ENCODE measurements around the gene PCNA.

The PCNA gene

DNA sequence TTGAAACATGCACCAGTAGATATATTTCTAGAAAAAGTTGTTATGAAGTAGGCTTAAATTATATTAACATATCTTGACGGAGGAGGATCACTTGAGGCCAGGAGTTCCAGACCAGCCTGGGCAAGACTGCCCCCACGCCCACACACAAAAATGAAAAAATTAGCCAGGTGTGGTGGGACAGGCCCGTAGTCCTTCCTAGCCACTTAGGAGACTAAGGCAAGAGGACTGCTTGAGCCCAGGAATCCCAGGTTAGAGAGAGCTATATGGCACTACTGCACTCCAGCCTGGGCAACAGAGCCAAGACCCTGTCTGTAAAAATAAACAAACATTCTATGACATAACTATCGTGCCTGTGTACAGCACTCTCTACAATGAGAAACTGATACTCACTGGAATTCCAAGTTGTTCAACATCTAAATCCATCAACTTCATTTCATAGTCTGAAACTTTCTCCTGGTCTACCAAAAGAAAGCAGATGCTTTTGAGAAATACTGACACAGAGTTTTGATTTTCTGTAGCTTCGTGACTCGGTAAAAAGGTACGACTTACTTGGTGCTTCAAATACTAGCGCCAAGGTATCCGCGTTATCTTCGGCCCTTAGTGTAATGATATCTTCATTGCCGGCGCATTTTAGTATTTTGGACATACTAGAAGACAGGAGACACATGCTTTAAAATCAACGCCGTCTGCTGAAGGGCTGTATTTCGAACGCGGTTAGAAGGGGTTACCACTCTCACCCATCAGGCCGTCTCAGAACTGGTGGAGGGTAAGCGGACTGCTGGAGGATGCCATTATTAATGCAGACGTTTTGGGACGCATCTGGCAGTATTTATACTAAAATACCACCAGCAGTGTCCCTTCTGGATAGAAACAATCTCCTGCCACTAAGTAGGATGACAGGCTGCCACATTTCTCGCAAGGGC, 1.3 kb downstream of the PCNA start:
- Histone ChIP-seq H3K4ac (ENCODE audit: low read depth, low read length) (peak overlapping the region; percentile 95), H3K4me1 (ENCODE audit: control insufficient read depth in 1 of 2, insufficient read depth in 2 of 2, low read length in 2 of 2) (peaks cover 2% of the 10 kb centered on the region in 2 experiments), H2BK5ac (ENCODE audit: low read depth, low read length, poor library complexity) (no peak overlapping the region), H3K4me3 (ENCODE audit: low read depth, low read length) (peak overlapping the region; percentile 89), H3K9ac (ENCODE audit: low read length) (peak overlapping the region; percentile 81), H3K36me3 (ENCODE audit: control insufficient read depth in 1 of 2, insufficient read depth in 2 of 2, low read length in 2 of 2) (peaks cover 9 to 19% of the 10 kb centered on the region in 2 experiments), H2BK120ac (ENCODE audit: insufficient read depth, low read length, poor library complexity) (no peak overlapping the region), H4K8ac (ENCODE audit: low read depth, low read length) (peak overlapping the region; percentile 12), H3K4me2 (ENCODE audit: low read length) (peak overlapping the region; percentile 72), H2AFZ (ENCODE audit: insufficient read depth, low read length, poor library complexity) (peak overlapping the region; percentile 40), H3K9me3 (ENCODE audit: insufficient read depth, low read depth, low read length) (no peaks in the 10 kb centered on the region), H4K91ac (ENCODE audit: low read depth, low read length) (peak overlapping the region; percentile 32), H3K27me3 (ENCODE audit: insufficient read depth, low read length) (no peaks in the 10 kb centered on the region), H3K14ac (ENCODE audit: low read length) (peak overlapping the region; percentile 42), H3K23ac (ENCODE audit: low read length) (no peak overlapping the region), H2BK12ac (ENCODE audit: low read length) (no peak overlapping the region), H3K27ac (ENCODE audit: low read depth, low read length) (peak overlapping the region; percentile 7), H4K12ac (ENCODE audit: low read depth, low read length) (no peak overlapping the region), H3K79me2 (ENCODE audit: control insufficient read depth, insufficient read depth, low read length, poor library complexity) (peaks cover 13% of the 10 kb centered on the region), H3K18ac (ENCODE audit: low read length) (peak overlapping the region; percentile 12), H2AK5ac (ENCODE audit: low read length) (no peak overlapping the region), H3K79me1 (ENCODE audit: low read length) (peaks cover 6% of the 10 kb centered on the region)
- DNase-seq = no peak
- WGBS (ENCODE audit: extremely low coverage, insufficient coverage, insufficient read length) = no CpG with 5 or more reads among the region's 23 CpGs

GRCh38 chr20:5116875-5117274, 2.9 kb downstream of the PCNA start:
- Histone ChIP-seq H2BK12ac (ENCODE audit: low read length) (no peak overlapping the region), H3K4me1 (ENCODE audit: control insufficient read depth in 1 of 2, insufficient read depth in 2 of 2, low read length in 2 of 2) (peaks cover 3 to 4% of the 10 kb centered on the region in 2 experiments), H3K27ac (ENCODE audit: low read depth, low read length) (no peak overlapping the region), H3K18ac (ENCODE audit: low read length) (no peak overlapping the region), H3K4ac (ENCODE audit: low read depth, low read length) (no peak overlapping the region), H3K36me3 (ENCODE audit: control insufficient read depth in 1 of 2, insufficient read depth in 2 of 2, low read length in 2 of 2) (peaks cover 9 to 19% of the 10 kb centered on the region in 2 experiments), H3K4me2 (ENCODE audit: low read length) (no peak overlapping the region), H4K12ac (ENCODE audit: low read depth, low read length) (no peak overlapping the region), H3K9me3 (ENCODE audit: insufficient read depth, low read depth, low read length) (no peaks in the 10 kb centered on the region), H3K23ac (ENCODE audit: low read length) (no peak overlapping the region), H2AK5ac (ENCODE audit: low read length) (no peak overlapping the region), H3K9ac (ENCODE audit: low read length) (no peak overlapping the region), H3K14ac (ENCODE audit: low read length) (no peak overlapping the region), H3K27me3 (ENCODE audit: insufficient read depth, low read length) (no peaks in the 10 kb centered on the region), H2BK5ac (ENCODE audit: low read depth, low read length, poor library complexity) (no peak overlapping the region), H4K91ac (ENCODE audit: low read depth, low read length) (no peak overlapping the region), H2AFZ (ENCODE audit: insufficient read depth, low read length, poor library complexity) (no peak overlapping the region), H3K4me3 (ENCODE audit: low read depth, low read length) (no peak overlapping the region), H3K79me1 (ENCODE audit: low read length) (peaks cover 12% of the 10 kb centered on the region), H2BK120ac (ENCODE audit: insufficient read depth, low read length, poor library complexity) (no peak overlapping the region), H4K8ac (ENCODE audit: low read depth, low read length) (no peak overlapping the region), H3K79me2 (ENCODE audit: control insufficient read depth, insufficient read depth, low read length, poor library complexity) (peaks cover 21% of the 10 kb centered on the region)
- WGBS (ENCODE audit: extremely low coverage, insufficient coverage, insufficient read length) = no CpG with 5 or more reads among the region's 3 CpGs
- no peak for DNase-seq

DNA sequence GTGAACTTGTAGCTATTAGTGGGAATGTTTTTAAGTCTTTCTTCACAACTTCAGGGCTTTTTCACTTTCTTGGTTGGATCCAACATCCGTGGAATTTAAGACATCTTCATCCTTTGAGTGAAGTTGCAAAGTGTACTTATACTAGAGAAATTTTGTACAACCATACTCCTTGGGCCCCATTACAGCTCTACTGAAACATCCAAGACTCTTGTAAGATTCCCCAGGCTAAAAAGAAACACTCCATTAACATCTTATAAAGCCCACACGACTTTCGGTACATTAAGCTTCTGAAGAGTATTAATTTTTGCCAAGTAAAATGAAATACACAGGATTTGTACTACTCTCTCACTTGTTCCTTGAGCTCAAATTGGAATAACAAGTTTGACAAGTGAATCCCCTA, 5.4 kb downstream of the PCNA start:
- H3K4me2 ChIP-seq (ENCODE audit: low read length) = no peak overlapping the region
- no peak overlapping the region for H3K18ac ChIP-seq (ENCODE audit: low read length)
- no peak for DNase-seq
- H3K23ac ChIP-seq (ENCODE audit: low read length) = no peak overlapping the region
- no peak overlapping the region for H2BK120ac ChIP-seq (ENCODE audit: insufficient read depth, low read length, poor library complexity)
- H2BK12ac ChIP-seq (ENCODE audit: low read length) = no peak overlapping the region
- no CpG with 5 or more reads among the region's 3 CpGs for WGBS (ENCODE audit: extremely low coverage, insufficient coverage, insufficient read length)
- H3K4me1 ChIP-seq (ENCODE audit: control insufficient read depth in 1 of 2, insufficient read depth in 2 of 2, low read length in 2 of 2) = peaks cover 5 to 6% of the 10 kb centered on the region in 2 experiments
- no peak overlapping the region for H2AFZ ChIP-seq (ENCODE audit: insufficient read depth, low read length, poor library complexity)
- no peak overlapping the region for H4K91ac ChIP-seq (ENCODE audit: low read depth, low read length)
- peaks cover 19% of the 10 kb centered on the region for H3K79me2 ChIP-seq (ENCODE audit: control insufficient read depth, insufficient read depth, low read length, poor library complexity)
- no peak overlapping the region for H3K4me3 ChIP-seq (ENCODE audit: low read depth, low read length)
- H3K79me1 ChIP-seq (ENCODE audit: low read length) = peaks cover 7% of the 10 kb centered on the region
- H4K12ac ChIP-seq (ENCODE audit: low read depth, low read length) = no peak overlapping the region
- no peak overlapping the region for H2AK5ac ChIP-seq (ENCODE audit: low read length)
- no peak overlapping the region for H4K8ac ChIP-seq (ENCODE audit: low read depth, low read length)
- no peak overlapping the region for H3K27ac ChIP-seq (ENCODE audit: low read depth, low read length)
- no peaks in the 10 kb centered on the region for H3K27me3 ChIP-seq (ENCODE audit: insufficient read depth, low read length)
- H3K9me3 ChIP-seq (ENCODE audit: insufficient read depth, low read depth, low read length) = no peaks in the 10 kb centered on the region
- no peak overlapping the region for H3K4ac ChIP-seq (ENCODE audit: low read depth, low read length)
- H3K9ac ChIP-seq (ENCODE audit: low read length) = no peak overlapping the region
- peaks cover 19 to 29% of the 10 kb centered on the region in 2 experiments for H3K36me3 ChIP-seq (ENCODE audit: control insufficient read depth in 1 of 2, insufficient read depth in 2 of 2, low read length in 2 of 2)
- H2BK5ac ChIP-seq (ENCODE audit: low read depth, low read length, poor library complexity) = no peak overlapping the region
- H3K14ac ChIP-seq (ENCODE audit: low read length) = no peak overlapping the region

- peak overlapping the region; percentile 95 for H3K4me3 ChIP-seq (ENCODE audit: low read depth, low read length)
- no CpG with 5 or more reads among the region's 3 CpGs for WGBS (ENCODE audit: extremely low coverage, insufficient coverage, insufficient read length)
Observed at GRCh38 chr20:5113615-5113986, 6.2 kb downstream of the PCNA start.

More at GRCh38 chr20:5113615-5113986, 6.2 kb downstream of the PCNA start:
- Histone ChIP-seq H2AK5ac (ENCODE audit: low read length) (no peak overlapping the region), H2BK120ac (ENCODE audit: insufficient read depth, low read length, poor library complexity) (no peak overlapping the region), H2BK5ac (ENCODE audit: low read depth, low read length, poor library complexity) (no peak overlapping the region), H3K79me2 (ENCODE audit: control insufficient read depth, insufficient read depth, low read length, poor library complexity) (peaks cover 13% of the 10 kb centered on the region), H3K27me3 (ENCODE audit: insufficient read depth, low read length) (no peaks in the 10 kb centered on the region), H3K4me1 (ENCODE audit: control insufficient read depth in 1 of 2, insufficient read depth in 2 of 2, low read length in 2 of 2) (peaks cover 5 to 6% of the 10 kb centered on the region in 2 experiments), H3K4me2 (ENCODE audit: low read length) (peak overlapping the region; percentile 89), H2AFZ (ENCODE audit: insufficient read depth, low read length, poor library complexity) (no peak overlapping the region), H3K27ac (ENCODE audit: low read depth, low read length) (peak overlapping the region; percentile 87), H3K79me1 (ENCODE audit: low read length) (peaks cover 6% of the 10 kb centered on the region), H3K9ac (ENCODE audit: low read length) (no peak overlapping the region), H3K23ac (ENCODE audit: low read length) (no peak overlapping the region), H4K8ac (ENCODE audit: low read depth, low read length) (peak overlapping the region; percentile 96), H2BK12ac (ENCODE audit: low read length) (no peak overlapping the region), H3K14ac (ENCODE audit: low read length) (no peak overlapping the region), H3K36me3 (ENCODE audit: control insufficient read depth in 1 of 2, insufficient read depth in 2 of 2, low read length in 2 of 2) (peaks cover 19 to 34% of the 10 kb centered on the region in 2 experiments), H4K12ac (ENCODE audit: low read depth, low read length) (peak overlapping the region; percentile 74), H3K9me3 (ENCODE audit: insufficient read depth, low read depth, low read length) (no peaks in the 10 kb centered on the region), H3K4ac (ENCODE audit: low read depth, low read length) (no peak overlapping the region), H4K91ac (ENCODE audit: low read depth, low read length) (no peak overlapping the region), H3K18ac (ENCODE audit: low read length) (no peak overlapping the region)
- no peak for DNase-seq

Measured in trophoblast cell (in vitro differentiated cells and primary cell).